HCT116 (cell line): ENCODE results near the gene NEDD4L. TPM values are rescaled to one million over a fixed set of nuclear protein-coding genes. Genes with fewer than 3 reads are reported as not detected.

Experiments
- ATAC-seq: fragments of 200-7000 bp; cut with Tn5 transposase; 2 replicates; pipeline ENCODE4 v1.9.1; 2020; ENCODE audit warnings: mild to moderate bottlenecking, moderate library complexity
- BruUV-seq: library from RNA; stranded (reverse); fragments of 400-500 nt; replicated peaks from 2 replicates; lab custom pipeline; 2021; lab: Mats Ljungman, UMichigan
- CTCF ChIA-PET: fragments of 300-600 bp; sonication (Branson Sonifier 250); formaldehyde crosslinking; loops from one replicate; lab custom pipeline; 2021; ENCODE audit warnings: antibody characterized with exemption; lab: Charles Lee
- POLR2A ChIA-PET: fragments of 300-600, 350-600 bp; sonication (Branson Sonifier 250); formaldehyde crosslinking; loops from one replicate; lab custom pipeline; 2021; ENCODE audit warnings: antibody characterized with exemption; lab: Charles Lee
- RAD21 ChIA-PET, 2 experiments: fragments of 300-600 bp; sonication (Branson Sonifier 250); formaldehyde crosslinking; loops; one replicate each; lab custom pipeline; 2023; ENCODE audit warnings: low total read pairs in 2 of 2; ENCODE audit not compliant: uncharacterized antibody in 2 of 2, unreplicated experiment in 2 of 2, low non-redundant PET in 1 of 2; lab: Charles Lee
- DNase-seq: peaks from one replicate; pipeline ENCODE4 v3.0.0-alpha.2; 2010; ENCODE audit warnings: low read depth, low spot score
- H2AFZ ChIP-seq: fragments of 200-600 bp; shearing (Covaris generic), sonication (generic); 2 replicates; pipeline ENCODE4 v1.6.1; 2017; ENCODE audit warnings: low read depth, mixed run types, mixed read lengths, antibody characterized with exemption, low read length; ENCODE audit not compliant: poor library complexity, severe bottlenecking
- H3K27ac ChIP-seq: 2 replicates; pipeline ENCODE4 v1.5.1; 2012; ENCODE audit warnings: low read depth, low read length
- H3K27me3 ChIP-seq: fragments of 200-600 bp; sonication (generic); 2 replicates; pipeline ENCODE4 v1.6.1; 2016; ENCODE audit warnings: mixed run types, low read length, mixed read lengths; ENCODE audit not compliant: insufficient read depth
- H3K36me3 ChIP-seq, 2 experiments: fragments of 200-500 bp in 1 of 2; fragments of 200-600 bp in 1 of 2; sonication (Bioruptor generic) in 1 of 2; sonication (generic) in 1 of 2; 2 replicates each; pipeline versions ENCODE4 v1.5.1 to v1.6.1; 2014 to 2016; ENCODE audit warnings: low read length in 2 of 2, inconsistent platforms in 1 of 2, mixed read lengths in 1 of 2, mixed run types in 1 of 2; ENCODE audit not compliant: insufficient read depth in 2 of 2, control insufficient read depth in 1 of 2
- H3K4me1 ChIP-seq, 2 experiments: fragments of 200-600 bp in 1 of 2; sonication (generic) in 1 of 2; 2 replicates each; pipeline versions ENCODE4 v1.5.1 to v1.6.1; 2012 to 2017; ENCODE audit warnings: low read length in 2 of 2, inconsistent platforms in 1 of 2, mild to moderate bottlenecking in 1 of 2, mixed read lengths in 1 of 2, mixed run types in 1 of 2, moderate library complexity in 1 of 2; ENCODE audit not compliant: insufficient read depth in 2 of 2, control insufficient read depth in 1 of 2
- H3K4me2 ChIP-seq: fragments of 200-600 bp; sonication (generic); 2 replicates; pipeline ENCODE4 v1.6.1; 2017; ENCODE audit warnings: mixed run types, low read length, mixed read lengths
- H3K4me3 ChIP-seq, 2 experiments: fragments of 200-600 bp in 1 of 2; sonication (generic) in 1 of 2; replicated peaks in 1 of 2; 2 replicates each; pipeline ENCODE4 v1.5.1; 2011 to 2016; ENCODE audit warnings: low read length in 2 of 2, control low read depth in 1 of 2, low read depth in 1 of 2, mild to moderate bottlenecking in 1 of 2, mixed read lengths in 1 of 2, mixed run types in 1 of 2
- H3K79me2 ChIP-seq: fragments of 200-600 bp; sonication (generic); 2 replicates; pipeline ENCODE4 v1.6.1; 2017; ENCODE audit warnings: mild to moderate bottlenecking, mixed run types, low read length, moderate library complexity, mixed read lengths; ENCODE audit not compliant: insufficient read depth
- H3K9ac ChIP-seq: fragments of 200-600 bp; sonication (generic); 2 replicates; pipeline ENCODE4 v1.6.1; 2016; ENCODE audit warnings: low read length, mixed read lengths
- H3K9me2 ChIP-seq: fragments of 200-600 bp; sonication (generic), shearing (Covaris generic); 2 replicates; pipeline ENCODE4 v1.6.1; 2017; ENCODE audit warnings: mixed run types, mild to moderate bottlenecking, moderate library complexity; ENCODE audit not compliant: insufficient read depth
- H3K9me3 ChIP-seq, 2 experiments: fragments of 200-500 bp in 1 of 2; fragments of 200-600 bp in 1 of 2; sonication (Bioruptor generic) in 1 of 2; sonication (generic) in 1 of 2; 2 replicates each; pipeline ENCODE4 v1.6.1; 2014 to 2017; ENCODE audit warnings: low read length in 2 of 2, mixed read lengths in 2 of 2, inconsistent platforms in 1 of 2, low read depth in 1 of 2, mild to moderate bottlenecking in 1 of 2, mixed run types in 1 of 2, moderate library complexity in 1 of 2; ENCODE audit not compliant: control insufficient read depth in 1 of 2, insufficient read depth in 1 of 2
- H4K20me1 ChIP-seq: fragments of 200-600 bp; sonication (generic), shearing (Covaris generic); 2 replicates; pipeline ENCODE4 v1.6.1; 2017; ENCODE audit warnings: mixed run types, mild to moderate bottlenecking, moderate library complexity; ENCODE audit not compliant: insufficient read depth
- CTCF ChIP-seq, 3 experiments: fragments of 200-600 bp in 1 of 3; sonication (generic) in 1 of 3; IDR thresholded peaks in 2 of 3; conservative IDR thresholded peaks in 1 of 3; 2 replicates each; pipeline ENCODE4 v1.5.1; 2012 to 2017; ENCODE audit warnings: low read depth in 2 of 3, low read length in 2 of 3, antibody characterized with exemption in 1 of 3, borderline replicate concordance in 1 of 3, control low read depth in 1 of 3, mild to moderate bottlenecking in 1 of 3, mixed read lengths in 1 of 3, mixed run types in 1 of 3, moderate library complexity in 1 of 3; ENCODE audit not compliant: insufficient read depth in 1 of 3
- FOSL1 ChIP-seq: IDR thresholded peaks from 2 replicates; pipeline ENCODE4 v1.6.1; 2012; ENCODE audit warnings: low read depth
- POLR2A ChIP-seq: IDR thresholded peaks from 2 replicates; pipeline ENCODE4 v1.7.0; 2011; ENCODE audit warnings: borderline replicate concordance; ENCODE audit not compliant: insufficient read depth, insufficient read length; ENCODE audit errors: extremely low read depth
- POLR2AphosphoS5 ChIP-seq: IDR thresholded peaks from 2 replicates; pipeline ENCODE4 v1.6.1; 2011; ENCODE audit warnings: mild to moderate bottlenecking, low read depth, low read length, moderate library complexity
- RAD21 ChIP-seq: IDR thresholded peaks from 2 replicates; pipeline ENCODE4 v1.6.1; 2012; ENCODE audit warnings: low read depth, mild to moderate bottlenecking
- SIN3A ChIP-seq: IDR thresholded peaks from 2 replicates; pipeline ENCODE4 v1.6.1; 2012; ENCODE audit warnings: low read depth
- SP1 ChIP-seq: IDR thresholded peaks from 2 replicates; pipeline ENCODE4 v1.6.1; 2012; ENCODE audit warnings: low read depth
- ZBTB33 ChIP-seq: IDR thresholded peaks from 2 replicates; pipeline ENCODE4 v1.6.1; 2011; ENCODE audit warnings: mild to moderate bottlenecking, low read length, moderate library complexity; ENCODE audit not compliant: insufficient replicate concordance; ENCODE audit errors: extremely low read depth
- intact Hi-C: fragments of 100-400 bp; cut with micrococcal nuclease; formaldehyde crosslinking; loops from 2 replicates; pipeline ENCODE4 v1.10.0; 2022
- total RNA-seq: library from RNA; stranded (reverse); gene quantifications from one replicate; pipeline ENCODE4 v1.2.1, GENCODE V29; 2021; ENCODE audit not compliant: unreplicated experiment

The NEDD4L gene
- total RNA-seq, 1 experiment from 2014 or later: 41.5 TPM

- no peaks in the 10 kb centered on the region for H3K9me2 ChIP-seq
- H3K36me3 ChIP-seq: no peaks in the 10 kb centered on the region
- H3K4me3 ChIP-seq: no peak overlapping the region
- no peaks in the 10 kb centered on the region for H3K9me3 ChIP-seq
- no peak overlapping the region for H3K27ac ChIP-seq
- H3K79me2 ChIP-seq: no peaks in the 10 kb centered on the region
- TF ChIP-seq FOSL1: no peak
- H3K4me1 ChIP-seq: no peaks in the 10 kb centered on the region
- no peak overlapping the region for H2AFZ ChIP-seq
- intact Hi-C loops: no loop called here
- H3K4me2 ChIP-seq: no peak overlapping the region
- BruUV-seq: no TSS peak
- H4K20me1 ChIP-seq: no peaks in the 10 kb centered on the region
- RAD21 ChIA-PET: no interaction called here
- CTCF ChIA-PET: no interaction called here
- ATAC-seq: no peak
- DNase-seq: no peak
- H3K27me3 ChIP-seq: no peaks in the 10 kb centered on the region
- POLR2A ChIA-PET: no interaction called here
- H3K9ac ChIP-seq: no peak overlapping the region
Measured at GRCh38 chr18:58396966-58397365, 352.9 kb downstream of the NEDD4L start.

GRCh38 chr18:58397385-58398132 lies 353.5 kb downstream of the NEDD4L start:
- no TSS peak for BruUV-seq
- H3K9me3 ChIP-seq: no peaks in the 10 kb centered on the region
- no peak overlapping the region for H2AFZ ChIP-seq
- TF ChIP-seq SIN3A: no peak
- no peak for TF ChIP-seq POLR2A
- no peak for TF ChIP-seq ZBTB33
- no peak for TF ChIP-seq RAD21
- no peak for TF ChIP-seq CTCF (IDR thresholded peaks at IDR 0.05 in 2 of 3, conservative IDR thresholded peaks at IDR 0.05 in 1 of 3; ENCODE audit: borderline replicate concordance in 1 of 3, insufficient read depth in 1 of 3, low read depth in 2 of 3, low read length in 2 of 3)
- no peak for TF ChIP-seq SP1
- TF ChIP-seq POLR2AphosphoS5: no peak
- TF ChIP-seq, all 23 proteins: peak for 0
- H3K4me1 ChIP-seq: no peaks in the 10 kb centered on the region
- RAD21 ChIA-PET: no interaction called here
- no peak overlapping the region for H3K4me2 ChIP-seq
- H3K27ac ChIP-seq: no peak overlapping the region
- no peak for DNase-seq
- no peak for ATAC-seq
- H4K20me1 ChIP-seq: no peaks in the 10 kb centered on the region
- no peaks in the 10 kb centered on the region for H3K27me3 ChIP-seq
- no peak overlapping the region for H3K4me3 ChIP-seq
- no peaks in the 10 kb centered on the region for H3K9me2 ChIP-seq
- POLR2A ChIA-PET: no interaction called here
- H3K79me2 ChIP-seq: no peaks in the 10 kb centered on the region
- CTCF ChIA-PET: interaction anchor here (0.7 to 1.6 kb wide), 2 partner anchors 65 to 99 kb away, joined by 4 to 5 read pairs; no protein-coding TSS in a partner anchor
- H3K36me3 ChIP-seq: no peaks in the 10 kb centered on the region
- intact Hi-C loops: no loop called here
- H3K9ac ChIP-seq: no peak overlapping the region
